ENCODE measurements around the gene NFYA. TPM values are rescaled to one million over a fixed set of nuclear protein-coding genes. Genes with fewer than 3 reads are reported as not detected.

Gene NFYA
- total RNA-seq (10 to 100 TPM; 17.8 to 38.0 TPM), polyA plus RNA-seq (10 to 100 TPM in 1 of 2 donors, 1 to 10 TPM in 1; 5.9 to 15.5 TPM)
- long read RNA-seq, donor 1, partial matches to known transcripts = 0 of 7 reads
- long read RNA-seq, donor 1, other reads (novel, unspliced or antisense) = 0 of 7 reads
- long read RNA-seq, donor 2 = 0 reads
- long read RNA-seq, donor 3, partial matches to known transcripts = 0 of 1 reads
- long read RNA-seq, donor 3, other reads (novel, unspliced or antisense) = 0 of 1 reads
- long read RNA-seq, donor 4, partial matches to known transcripts = 0 of 3 reads
- long read RNA-seq, donor 4, other reads (novel, unspliced or antisense) = 0 of 3 reads
- long read RNA-seq, donor 5, transcript NFYA-202 (9 exons, 1,660 nt) = major isoform, 5 of 8 reads
- long read RNA-seq, donor 5, partial matches to known transcripts = 0 of 8 reads
- long read RNA-seq, donor 5, other reads (novel, unspliced or antisense) = 0 of 8 reads

GRCh38 chr6:41072836-41073202, at the start of gene NFYA:
Gene NFYA, plus strand, starts transcription at chr6:41072974. Its CDS starts 6,116 bp downstream, at chr6:41079090.
- H3K9ac ChIP-seq (ENCODE audit: insufficient read depth in 1 of 2, low read length in 2 of 2) = peak within 1 kb of the TSS; percentile 93 to 97
- ATAC-seq (ENCODE audit: insufficient read depth, low FRiP score) (peak; percentile 85), DNase-seq (no peak)
- no peak for TF ChIP-seq CTCF (IDR thresholded peaks at IDR 0.05; ENCODE audit: control extremely low read depth, extremely low read depth)
- peaks cover 0 to 2% (median 0%) of the 10 kb centered on the region in 4 donors for H3K9me3 ChIP-seq (ENCODE audit: control insufficient read depth in 4 of 4, insufficient read depth in 3 of 4, low read length in 3 of 4)
- no peaks in the 10 kb centered on the region for H3K27me3 ChIP-seq (ENCODE audit: control insufficient read depth in 3 of 3, insufficient read depth in 3 of 3, low read length in 2 of 3)
- peak within 1 kb of the TSS; percentile 98 for H3K4me3 ChIP-seq
- WGBS, 2 donors = 0% methylated on average over 30 to 37 of the region's 37 CpGs
- peak within 1 kb of the TSS; percentile 94 to 100 for H3K27ac ChIP-seq (ENCODE audit: low read depth in 1 of 2, low read length in 1 of 2)
- H3K4me1 ChIP-seq (ENCODE audit: control insufficient read depth in 5 of 5, insufficient read depth in 5 of 5, low read length in 5 of 5) = peaks cover 0 to 40% (median 15%) of the 10 kb centered on the region in 5 donors
- peaks cover 0 to 5% (median 4%) of the 10 kb centered on the region in 4 donors for H3K36me3 ChIP-seq (ENCODE audit: control insufficient read depth in 4 of 4, insufficient read depth in 4 of 4, low read length in 4 of 4)

GRCh38 chr6:41023114-41023513, 49.7 kb upstream of the NFYA start:
- Histone ChIP-seq H3K27ac (ENCODE audit: low read depth in 1 of 2, low read length in 1 of 2) (no peak overlapping the region), H3K27me3 (ENCODE audit: control insufficient read depth in 3 of 3, insufficient read depth in 3 of 3, low read length in 2 of 3) (no peaks in the 10 kb centered on the region), H3K36me3 (ENCODE audit: control insufficient read depth in 4 of 4, insufficient read depth in 4 of 4, low read length in 4 of 4) (no peaks in the 10 kb centered on the region), H3K9ac (ENCODE audit: insufficient read depth in 1 of 2, low read length in 2 of 2) (no peak overlapping the region), H3K4me3 (no peak overlapping the region), H3K4me1 (ENCODE audit: control insufficient read depth in 5 of 5, insufficient read depth in 5 of 5, low read length in 5 of 5) (peaks cover 0 to 12% (median 0%) of the 10 kb centered on the region in 5 donors), H3K9me3 (ENCODE audit: control insufficient read depth in 4 of 4, insufficient read depth in 3 of 4, low read length in 3 of 4) (peaks cover 0 to 4% (median 0%) of the 10 kb centered on the region in 4 donors)
- TF ChIP-seq CTCF (IDR thresholded peaks at IDR 0.05; ENCODE audit: control extremely low read depth, extremely low read depth) = no peak
- 98% methylated on average over 3 of the region's 3 CpGs for WGBS, 2 donors
- DNase-seq = no peak
- no peak for ATAC-seq (ENCODE audit: insufficient read depth, low FRiP score)

- Histone ChIP-seq H3K9ac (ENCODE audit: insufficient read depth in 1 of 2, low read length in 2 of 2) (no peak overlapping the region), H3K27me3 (ENCODE audit: control insufficient read depth in 3 of 3, insufficient read depth in 3 of 3, low read length in 2 of 3) (no peaks in the 10 kb centered on the region), H3K4me1 (ENCODE audit: control insufficient read depth in 5 of 5, insufficient read depth in 5 of 5, low read length in 5 of 5) (peaks cover 0 to 23% (median 4%) of the 10 kb centered on the region in 5 donors), H3K4me3 (no peak overlapping the region), H3K27ac (ENCODE audit: low read depth in 1 of 2, low read length in 1 of 2) (no peak overlapping the region), H3K9me3 (ENCODE audit: control insufficient read depth in 4 of 4, insufficient read depth in 3 of 4, low read length in 3 of 4) (no peaks in the 10 kb centered on the region), H3K36me3 (ENCODE audit: control insufficient read depth in 4 of 4, insufficient read depth in 4 of 4, low read length in 4 of 4) (no peaks in the 10 kb centered on the region)
- DNase-seq (no peak), ATAC-seq (ENCODE audit: insufficient read depth, low FRiP score) (no peak)
- no peak for TF ChIP-seq CTCF (IDR thresholded peaks at IDR 0.05; ENCODE audit: control extremely low read depth, extremely low read depth)
- 80 to 86% methylated on average over 3 of the region's 3 CpGs for WGBS, 2 donors
Measured at GRCh38 chr6:41025966-41026530, 46.7 kb upstream of the NFYA start.

Measured in lung (tissue), 16 donors.